HG03045 (cell line): ENCODE data around the gene ST6GALNAC3.

ENCODE experiments used
- ATAC-seq: cut with Tn5 transposase; IDR thresholded peaks from one replicate; pipeline ENCODE4 v1.9.1; 2021; ENCODE audit warnings: mild to moderate bottlenecking, moderate library complexity; ENCODE audit not compliant: unreplicated experiment

Gene ST6GALNAC3

GRCh38 chr1:76562292-76562691 is 487.7 kb downstream of the ST6GALNAC3 start:
- no peak for ATAC-seq

GRCh38 chr1:76568573-76569238 is 494.2 kb downstream of the ST6GALNAC3 start:
- no peak for ATAC-seq

- no peak for ATAC-seq
Measured at GRCh38 chr1:76571248-76571647, 496.7 kb downstream of the ST6GALNAC3 start.

- ATAC-seq = no peak
Measured at GRCh38 chr1:76572229-76572628, 497.7 kb downstream of the ST6GALNAC3 start.

- ATAC-seq = no peak
Measured at GRCh38 chr1:76576876-76577524, 502.5 kb downstream of the ST6GALNAC3 start.

GRCh38 chr1:76577525-76578185 is 503.1 kb downstream of the ST6GALNAC3 start:
- no peak for ATAC-seq

GRCh38 chr1:76580206-76580605 is 505.7 kb downstream of the ST6GALNAC3 start:
- ATAC-seq = no peak

GRCh38 chr1:76581712-76582111 is 507.2 kb downstream of the ST6GALNAC3 start:
- ATAC-seq = no peak

- ATAC-seq = no peak
Measured at GRCh38 chr1:76583235-76583868, 508.8 kb downstream of the ST6GALNAC3 start.

- no peak for ATAC-seq
Measured at GRCh38 chr1:76583875-76584477, 509.4 kb downstream of the ST6GALNAC3 start.

- ATAC-seq = no peak
Measured at GRCh38 chr1:76585980-76586674, 511.6 kb downstream of the ST6GALNAC3 start.

GRCh38 chr1:76587212-76587611 is 512.7 kb downstream of the ST6GALNAC3 start:
- no peak for ATAC-seq

GRCh38 chr1:76591461-76591860 is 516.9 kb downstream of the ST6GALNAC3 start:
- no peak for ATAC-seq

GRCh38 chr1:76591963-76592362 is 517.4 kb downstream of the ST6GALNAC3 start:
- no peak for ATAC-seq

- ATAC-seq = no peak
Measured at GRCh38 chr1:76593141-76593540, 518.6 kb downstream of the ST6GALNAC3 start.

GRCh38 chr1:76593618-76594017 is 519.1 kb downstream of the ST6GALNAC3 start:
- no peak for ATAC-seq

- ATAC-seq = no peak
Measured at GRCh38 chr1:76595024-76595423, 520.5 kb downstream of the ST6GALNAC3 start.

GRCh38 chr1:76601465-76601864 is 526.9 kb downstream of the ST6GALNAC3 start:
- ATAC-seq = no peak

- ATAC-seq = no peak
Measured at GRCh38 chr1:76607717-76608116, 533.2 kb downstream of the ST6GALNAC3 start.

GRCh38 chr1:76611770-76612445 is 537.4 kb downstream of the ST6GALNAC3 start:
- ATAC-seq = no peak
